ENCODE data around the gene CYTH1.

CYTH1 gene

DNA sequence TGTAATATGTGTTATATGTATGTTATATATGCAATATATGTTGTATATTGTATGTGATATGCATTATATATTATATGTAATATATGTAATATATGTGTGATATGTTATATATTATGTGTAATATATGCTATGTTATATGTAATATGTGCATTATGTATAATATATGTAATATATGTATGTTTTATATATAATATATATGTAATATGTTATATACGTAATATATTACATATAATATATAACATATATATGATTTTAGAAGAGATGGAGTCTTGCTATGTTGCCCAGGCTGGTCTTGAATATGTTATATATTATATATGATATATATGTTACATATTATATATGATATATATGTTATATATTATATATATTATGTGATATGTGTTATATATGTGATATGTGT, 139.4 kb downstream of the CYTH1 start:
- peaks cover 15% of the 10 kb centered on the region for H3K27me3 Mint-ChIP-seq
- no peak overlapping the region for H3K27ac Mint-ChIP-seq
- CTCF ChIA-PET = no interaction called here
- H3K36me3 Mint-ChIP-seq = peaks cover 9% of the 10 kb centered on the region
- no peak overlapping the region for H3K4me3 Mint-ChIP-seq
- peaks cover 6% of the 10 kb centered on the region for H3K9me3 Mint-ChIP-seq
- peaks cover 30% of the 10 kb centered on the region for H3K4me1 Mint-ChIP-seq
- no peak for DNase-seq

DNA sequence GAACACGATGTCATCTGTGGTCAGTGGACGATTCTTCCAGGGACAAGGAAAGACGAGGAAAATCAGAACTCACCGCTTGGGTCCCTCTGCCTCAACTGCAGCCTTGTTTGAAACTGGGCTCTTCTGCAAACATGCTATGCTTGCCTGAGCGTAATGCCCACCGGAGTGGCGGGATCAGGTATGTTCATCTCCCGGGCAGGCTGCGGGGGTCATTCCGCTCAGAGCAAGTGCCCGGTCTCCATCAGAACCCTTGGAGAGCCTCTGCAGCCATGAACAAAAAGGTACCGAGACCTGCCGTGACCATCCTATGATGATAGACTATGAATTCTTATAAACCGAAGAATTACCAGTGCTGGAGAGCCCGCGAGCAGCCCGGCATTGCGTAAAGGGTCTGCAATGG, 140.4 kb downstream of the CYTH1 start:
- DNase-seq = no peak
- no peaks in the 10 kb centered on the region for H3K9me3 Mint-ChIP-seq
- H3K27ac Mint-ChIP-seq = no peak overlapping the region
- H3K36me3 Mint-ChIP-seq = peaks cover 5% of the 10 kb centered on the region
- peaks cover 22% of the 10 kb centered on the region for H3K4me1 Mint-ChIP-seq
- CTCF ChIA-PET = no interaction called here
- no peak overlapping the region for H3K4me3 Mint-ChIP-seq
- H3K27me3 Mint-ChIP-seq = peaks cover 19% of the 10 kb centered on the region

DNA sequence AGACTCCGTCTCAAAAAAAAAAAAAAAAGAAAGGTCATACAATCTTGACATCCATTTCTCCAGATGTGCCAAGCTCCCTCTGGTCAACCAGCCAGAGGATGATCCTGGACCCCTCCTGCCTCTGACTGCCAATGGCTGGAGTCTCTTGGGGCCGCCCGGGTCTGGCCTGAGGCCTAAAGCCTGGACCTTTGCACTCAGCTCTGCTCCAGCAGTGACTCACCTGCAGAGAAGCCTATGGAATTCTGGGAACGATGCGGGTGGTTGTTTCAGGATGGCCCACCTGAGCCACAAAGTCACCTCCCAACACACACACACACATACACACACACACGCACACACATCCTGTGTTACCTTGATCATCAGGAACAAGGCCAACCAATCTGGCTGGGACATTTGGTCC, 140.8 kb downstream of the CYTH1 start:
- DNase-seq = no peak
- Mint-ChIP-seq H3K36me3 (peaks cover 5% of the 10 kb centered on the region), H3K4me3 (no peak overlapping the region), H3K4me1 (peaks cover 18% of the 10 kb centered on the region), H3K27me3 (peaks cover 17% of the 10 kb centered on the region), H3K9me3 (no peaks in the 10 kb centered on the region), H3K27ac (no peak overlapping the region)
- CTCF ChIA-PET = no interaction called here

DNA sequence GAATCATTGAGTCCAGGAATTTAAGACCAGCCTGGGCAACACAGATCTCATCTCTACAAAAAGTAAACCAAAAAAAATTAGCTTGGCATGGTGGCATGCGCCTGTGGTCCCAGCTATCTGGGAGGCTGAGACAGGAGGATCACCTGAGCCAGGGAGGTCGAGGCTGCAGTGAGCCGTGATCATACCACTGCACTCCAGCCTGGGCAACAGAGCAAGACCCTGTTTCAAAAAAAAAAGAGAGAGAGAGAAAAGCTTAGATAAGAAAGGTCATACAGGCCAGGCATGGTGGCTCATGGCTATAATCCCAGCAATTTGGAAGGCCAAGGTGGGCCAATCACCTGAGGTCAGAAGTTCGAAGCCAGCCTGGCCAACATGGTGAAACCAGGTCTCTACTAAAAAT, 141.4 kb downstream of the CYTH1 start:
- H3K4me3 Mint-ChIP-seq = no peak overlapping the region
- CTCF ChIA-PET = no interaction called here
- peaks cover 13% of the 10 kb centered on the region for H3K4me1 Mint-ChIP-seq
- DNase-seq = no peak
- H3K27ac Mint-ChIP-seq = no peak overlapping the region
- no peaks in the 10 kb centered on the region for H3K9me3 Mint-ChIP-seq
- peaks cover 17% of the 10 kb centered on the region for H3K27me3 Mint-ChIP-seq
- no peaks in the 10 kb centered on the region for H3K36me3 Mint-ChIP-seq

DNA sequence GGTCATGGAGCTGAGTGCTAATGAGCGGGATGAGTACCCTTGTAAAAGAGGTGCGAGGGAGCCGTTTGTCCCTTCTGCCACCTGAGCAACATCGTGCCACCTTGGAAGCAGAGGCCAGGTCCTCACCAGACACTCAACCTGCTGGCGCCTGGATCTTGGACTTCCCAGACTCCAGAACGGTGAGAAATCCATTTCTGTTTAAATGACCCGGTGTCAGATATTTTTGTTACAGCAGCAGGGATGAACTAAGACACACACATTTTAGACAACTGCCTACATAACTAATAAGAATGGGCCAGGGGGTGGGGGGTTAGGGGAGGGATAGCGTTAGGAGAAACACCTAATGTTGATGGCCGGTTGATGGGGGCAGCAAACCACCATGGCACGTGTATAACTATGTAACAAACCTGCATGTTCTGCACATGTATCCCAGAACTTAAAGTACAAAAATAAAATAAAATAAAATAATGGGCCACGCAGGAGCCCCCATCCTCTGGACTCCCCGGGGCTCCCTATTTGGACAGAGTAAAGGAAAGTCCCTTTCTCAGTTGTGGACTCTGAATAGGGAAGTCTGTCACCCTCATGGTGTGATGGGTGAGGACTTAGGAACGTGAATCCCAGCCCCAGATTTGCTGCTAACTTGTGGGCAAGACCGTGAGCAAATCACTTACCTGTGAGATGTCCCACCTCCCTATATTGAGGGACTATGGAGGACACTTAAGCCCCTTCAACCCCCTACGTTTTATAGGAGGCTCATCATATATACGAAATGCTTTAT, 144.2 kb downstream of the CYTH1 start:
- peaks cover 12% of the 10 kb centered on the region for H3K27me3 Mint-ChIP-seq
- H3K36me3 Mint-ChIP-seq = no peaks in the 10 kb centered on the region
- no peak overlapping the region for H3K4me3 Mint-ChIP-seq
- no peaks in the 10 kb centered on the region for H3K9me3 Mint-ChIP-seq
- CTCF ChIA-PET = no interaction called here
- H3K27ac Mint-ChIP-seq = no peak overlapping the region
- DNase-seq = no peak
- peaks cover 6% of the 10 kb centered on the region for H3K4me1 Mint-ChIP-seq

DNA sequence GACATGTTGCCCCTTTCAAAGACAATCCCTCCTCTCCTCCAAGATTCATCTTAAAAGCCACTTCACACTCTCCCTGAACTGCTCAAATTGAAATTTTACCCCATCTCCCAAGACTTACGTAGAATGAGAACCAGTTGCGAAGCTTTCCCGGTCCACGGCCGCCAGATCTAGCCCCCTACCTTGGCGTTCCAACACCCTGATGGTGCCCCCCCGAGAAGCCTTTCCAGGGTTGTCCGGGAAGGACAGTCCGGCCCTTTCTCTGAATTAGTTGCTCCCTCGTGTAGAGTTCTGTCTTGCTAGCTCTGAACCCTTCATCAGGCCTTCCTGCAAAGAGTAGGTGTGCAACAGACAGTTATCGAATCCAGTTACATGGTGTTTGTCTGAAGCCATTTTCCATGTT, 144.9 kb downstream of the CYTH1 start:
- CTCF ChIA-PET = no interaction called here
- no peak for DNase-seq
- Mint-ChIP-seq H3K27ac (no peak overlapping the region), H3K9me3 (no peaks in the 10 kb centered on the region), H3K4me3 (no peak overlapping the region), H3K27me3 (peaks cover 12% of the 10 kb centered on the region), H3K36me3 (no peaks in the 10 kb centered on the region), H3K4me1 (peaks cover 8% of the 10 kb centered on the region)

DNA sequence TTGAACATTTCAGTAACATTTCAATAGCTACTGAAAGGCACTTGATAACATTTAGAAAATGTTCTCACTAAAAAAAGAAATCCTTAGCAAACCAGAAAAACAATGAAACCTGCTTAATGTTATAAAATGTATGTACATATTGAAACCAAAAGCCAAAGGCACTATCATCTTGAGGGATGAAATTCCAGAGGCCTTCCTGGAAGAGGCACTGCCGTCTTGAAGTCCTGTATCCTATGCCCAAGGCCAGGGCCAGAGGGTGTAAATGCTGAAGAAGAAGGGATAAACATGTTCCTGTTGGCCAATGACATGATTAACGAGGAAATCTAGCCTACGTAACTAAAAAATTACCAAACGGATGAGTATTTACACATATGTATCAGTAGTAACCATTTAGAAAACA, 147.9 kb downstream of the CYTH1 start:
- peaks cover 22% of the 10 kb centered on the region for H3K4me1 Mint-ChIP-seq
- DNase-seq = no peak
- peaks cover 22% of the 10 kb centered on the region for H3K27me3 Mint-ChIP-seq
- H3K36me3 Mint-ChIP-seq = no peaks in the 10 kb centered on the region
- no peak overlapping the region for H3K4me3 Mint-ChIP-seq
- CTCF ChIA-PET = no interaction called here
- H3K9me3 Mint-ChIP-seq = no peaks in the 10 kb centered on the region
- no peak overlapping the region for H3K27ac Mint-ChIP-seq

DNA sequence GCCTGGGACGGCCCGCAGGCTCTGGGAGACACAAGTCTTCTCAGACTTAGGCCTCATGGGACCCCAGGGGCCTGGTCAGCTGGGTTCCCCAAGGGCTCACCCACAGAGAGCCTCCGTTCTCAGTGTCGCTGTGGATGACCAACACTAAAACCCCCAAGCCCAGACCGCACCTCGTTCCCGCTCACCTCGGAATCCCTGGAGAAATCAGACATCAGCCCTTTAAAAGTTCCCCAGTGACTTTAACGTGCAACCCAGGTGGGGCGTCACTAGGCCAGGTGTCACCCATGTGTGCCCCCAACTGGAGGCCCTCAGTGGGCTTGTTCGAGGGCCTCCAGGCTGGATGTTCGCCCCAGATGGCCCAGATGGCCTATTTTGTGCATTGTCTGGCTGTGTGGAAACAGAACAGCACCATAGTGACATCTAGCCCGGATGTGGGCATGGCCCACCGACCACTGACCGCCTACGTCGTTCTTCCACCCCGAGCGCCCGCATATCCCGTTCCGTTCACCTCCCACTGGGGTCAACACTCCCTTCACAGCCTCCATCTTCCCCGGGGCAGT, 152.6 kb downstream of the CYTH1 start:
- DNase-seq = no peak
- CTCF ChIA-PET = no interaction called here

DNA sequence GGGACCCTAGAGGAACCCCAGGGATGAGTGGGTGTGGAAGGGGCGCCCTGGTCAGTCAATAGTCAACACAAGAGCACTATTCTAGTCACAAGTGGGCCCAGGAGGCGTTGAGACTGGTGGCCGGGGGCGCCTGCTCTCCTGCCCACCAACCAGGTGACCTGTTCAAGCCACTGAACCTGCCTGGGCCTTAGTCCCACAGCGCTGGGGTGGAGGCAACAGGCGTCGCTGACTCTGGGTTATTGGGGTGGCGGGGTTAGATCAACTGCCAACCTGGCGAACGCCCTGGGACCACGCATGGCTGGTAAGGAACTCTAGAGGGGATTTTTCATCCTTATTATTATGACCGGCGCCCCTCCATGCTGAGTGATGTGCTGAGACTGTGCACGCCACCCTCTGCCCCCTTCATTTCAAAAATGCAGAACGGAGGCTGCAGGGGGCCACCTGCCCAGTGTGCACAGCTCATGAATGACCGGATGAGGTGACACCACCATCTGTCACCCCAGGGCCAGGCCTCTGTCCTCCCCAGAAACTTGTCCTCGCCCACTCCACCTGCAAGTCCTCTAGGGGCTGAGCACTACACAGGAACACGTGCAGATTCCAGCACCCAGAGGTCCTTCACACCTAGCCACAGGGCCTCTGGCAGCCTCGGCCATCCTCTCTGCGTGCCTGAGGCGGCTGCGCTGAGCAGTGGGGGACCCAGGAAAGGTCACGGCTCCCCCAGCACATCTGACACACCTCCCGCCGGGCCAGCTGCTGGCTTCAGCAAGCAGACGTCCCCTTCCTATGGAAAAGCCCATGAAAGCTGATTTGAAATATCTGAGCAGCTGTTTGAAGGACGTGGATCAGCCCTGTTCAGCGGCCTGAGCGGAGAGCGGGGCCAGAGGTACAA, 153.3 kb downstream of the CYTH1 start:
- CTCF ChIA-PET = no interaction called here
- Mint-ChIP-seq H3K9me3 (no peaks in the 10 kb centered on the region), H3K4me3 (no peak overlapping the region), H3K27me3 (peaks cover 13% of the 10 kb centered on the region), H3K4me1 (peaks cover 17% of the 10 kb centered on the region), H3K36me3 (no peaks in the 10 kb centered on the region), H3K27ac (no peak overlapping the region)
- no peak for DNase-seq

More for the DNA sequence above, 152.6 kb downstream of the CYTH1 start:
- H3K9me3 Mint-ChIP-seq = no peaks in the 10 kb centered on the region
- no peak overlapping the region for H3K27ac Mint-ChIP-seq
- H3K27me3 Mint-ChIP-seq = peaks cover 13% of the 10 kb centered on the region
- H3K4me3 Mint-ChIP-seq = no peak overlapping the region
- H3K4me1 Mint-ChIP-seq = peaks cover 17% of the 10 kb centered on the region
- no peaks in the 10 kb centered on the region for H3K36me3 Mint-ChIP-seq

DNA sequence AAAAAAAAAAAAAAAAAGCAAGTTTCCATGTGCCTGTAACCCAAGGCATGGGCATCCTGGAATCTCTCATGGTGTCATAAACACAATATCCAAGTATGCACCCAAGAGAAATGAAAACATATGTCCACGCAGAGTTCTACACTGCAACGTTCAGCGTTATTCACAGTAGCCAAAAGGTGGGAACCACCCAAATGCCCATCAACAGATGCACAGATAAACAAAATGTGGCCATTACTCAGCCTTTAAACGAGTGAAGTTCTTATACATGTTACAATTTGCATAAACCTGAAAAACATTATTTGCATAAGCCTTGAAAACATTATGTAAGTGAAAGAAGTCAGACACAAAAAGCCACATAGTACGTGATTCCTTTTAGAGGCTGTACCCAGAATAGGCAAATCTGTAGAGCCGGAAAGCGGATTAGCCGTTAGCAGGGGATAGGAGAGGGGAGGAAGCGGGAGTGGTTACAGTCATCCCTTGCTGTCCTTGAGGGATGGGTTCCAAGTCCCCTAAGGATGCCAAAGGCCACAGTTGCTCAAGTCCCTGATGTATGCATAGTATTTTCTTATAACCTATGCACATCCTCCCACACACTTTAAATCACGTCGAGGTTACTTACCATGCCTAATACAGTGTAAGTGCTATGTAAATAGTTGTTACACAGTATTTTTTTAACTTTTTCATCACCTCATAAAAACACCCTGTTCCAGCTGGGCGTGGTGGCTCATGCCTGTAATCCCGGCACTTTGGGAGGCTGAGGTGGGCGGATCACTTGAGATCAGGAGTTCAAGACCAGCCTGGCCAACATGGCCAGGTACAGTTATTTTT, 157.5 kb downstream of the CYTH1 start:
- CTCF ChIA-PET = no interaction called here
- no peaks in the 10 kb centered on the region for H3K36me3 Mint-ChIP-seq
- no peaks in the 10 kb centered on the region for H3K9me3 Mint-ChIP-seq
- no peak overlapping the region for H3K27ac Mint-ChIP-seq
- H3K4me1 Mint-ChIP-seq = no peaks in the 10 kb centered on the region
- H3K27me3 Mint-ChIP-seq = peaks cover 9% of the 10 kb centered on the region
- H3K4me3 Mint-ChIP-seq = no peak overlapping the region
- no peak for DNase-seq
